H1 (cell line): ENCODE measurements around the gene C14orf119. TPM values are rescaled to one million over a fixed set of nuclear protein-coding genes. Genes with fewer than 3 reads are reported as not detected.

ENCODE experiments used
- CTCF ChIA-PET: fragments of 300-600 bp; sonication (Branson Sonifier 250); formaldehyde crosslinking; loops from one replicate; lab custom pipeline; 2021; ENCODE audit not compliant: partially characterized antibody; lab: Charles Lee
- POLR2A ChIA-PET: fragments of 300-600 bp; sonication (Branson Sonifier 250); formaldehyde crosslinking; loops from one replicate; lab custom pipeline; 2021; ENCODE audit warnings: inconsistent platforms; ENCODE audit not compliant: partially characterized antibody; lab: Charles Lee
- DNase-seq, 2 experiments: peaks; one replicate each; pipeline versions ENCODE4 v3.0.0 to v3.0.0-alpha.2; 2010 to 2022; ENCODE audit warnings: low spot score in 2 of 2, low read depth in 1 of 2, mixed read lengths in 1 of 2
- FAIRE-seq: peaks from 2 replicates; lab custom pipeline; 2011; peaks lifted over from hg19 to GRCh38; lab: Jason Lieb, UNC
- H2AFZ ChIP-seq: 2 replicates; pipeline ENCODE4 v1.8.1; 2012; ENCODE audit warnings: low read length, inconsistent platforms
- H2AK5ac ChIP-seq: 2 replicates; pipeline ENCODE4 v1.6.1; 2013; ENCODE audit warnings: low read depth, low read length
- H2BK120ac ChIP-seq: replicated peaks from 2 replicates; pipeline ENCODE3; 2013; ENCODE audit warnings: low read depth, low read length, inconsistent platforms
- H2BK12ac ChIP-seq: 2 replicates; pipeline ENCODE4 v1.6.1; 2013; ENCODE audit warnings: low read depth, low read length
- H2BK15ac ChIP-seq: 2 replicates; pipeline ENCODE4 v1.6.1; 2013; ENCODE audit warnings: low read length
- H2BK20ac ChIP-seq: 2 replicates; pipeline ENCODE4 v1.6.1; 2013; ENCODE audit warnings: low read length
- H2BK5ac ChIP-seq: 2 replicates; pipeline ENCODE4 v1.6.1; 2013; ENCODE audit warnings: low read depth, low read length
- H3K14ac ChIP-seq: 2 replicates; pipeline ENCODE4 v1.6.1; 2013; ENCODE audit warnings: inconsistent platforms; ENCODE audit not compliant: insufficient read length
- H3K18ac ChIP-seq: 2 replicates; pipeline ENCODE4 v1.6.1; 2013; ENCODE audit warnings: low read length; ENCODE audit errors: extremely low read depth
- H3K23ac ChIP-seq: 2 replicates; pipeline ENCODE4 v1.6.1; 2013; ENCODE audit warnings: inconsistent platforms; ENCODE audit not compliant: insufficient read length
- H3K23me2 ChIP-seq: 2 replicates; pipeline ENCODE4 v1.6.1; 2013; ENCODE audit warnings: low read depth, low read length
- H3K27ac ChIP-seq: 2 replicates; pipeline ENCODE4 v1.6.1; 2011; ENCODE audit warnings: low read depth, low read length, inconsistent platforms
- H3K27me3 ChIP-seq, 4 experiments: replicated peaks in 1 of 4; 1 replicate in 1 of 4; 2 replicates in 3 of 4; pipeline versions ENCODE4 v1.6.1 to v1.8.1; 2011 to 2013; ENCODE audit warnings: low read length in 3 of 4, mild to moderate bottlenecking in 3 of 4, inconsistent platforms in 2 of 4, mixed read lengths in 2 of 4, moderate library complexity in 1 of 4; ENCODE audit not compliant: control insufficient read depth in 3 of 4, insufficient read depth in 3 of 4; ENCODE audit errors: extremely low read depth in 1 of 4
- H3K36me3 ChIP-seq, 4 experiments: 2 replicates each; pipeline versions ENCODE4 v1.6.1 to v1.8.1; 2011 to 2013; ENCODE audit warnings: mild to moderate bottlenecking in 4 of 4, low read length in 3 of 4, moderate library complexity in 2 of 4, control low read depth in 1 of 4, inconsistent platforms in 1 of 4; ENCODE audit not compliant: insufficient read depth in 4 of 4, control insufficient read depth in 2 of 4
- H3K4ac ChIP-seq: replicated peaks from 2 replicates; pipeline ENCODE3; 2013; ENCODE audit warnings: low read length, low read depth, mixed read lengths, inconsistent platforms; ENCODE audit not compliant: insufficient read length
- H3K4me1 ChIP-seq, 4 experiments: replicated peaks in 1 of 4; 1 replicate in 1 of 4; 2 replicates in 3 of 4; pipeline versions ENCODE4 v1.6.1 to v1.8.1; 2011 to 2013; ENCODE audit warnings: low read length in 3 of 4, inconsistent platforms in 2 of 4, mixed read lengths in 1 of 4; ENCODE audit not compliant: insufficient read depth in 4 of 4, control insufficient read depth in 3 of 4
- H3K4me2 ChIP-seq, 2 experiments: 2 replicates each; pipeline versions ENCODE4 v1.6.1 to v1.8.1; 2011 to 2013; ENCODE audit warnings: low read depth in 2 of 2, low read length in 2 of 2, control low read depth in 1 of 2, inconsistent platforms in 1 of 2, mild to moderate bottlenecking in 1 of 2; ENCODE audit not compliant: insufficient read depth in 1 of 2
- H3K4me3 ChIP-seq, 4 experiments: fragments of 200-600, 300-600 bp in 1 of 4; sonication (generic), shearing (Covaris generic), sonication (Bioruptor Twin) in 1 of 4; 2 replicates each; pipeline versions ENCODE4 v1.5.1 to v1.8.1; 2011 to 2016; ENCODE audit warnings: low read length in 4 of 4, low read depth in 3 of 4, control low read depth in 2 of 4, inconsistent platforms in 2 of 4, mild to moderate bottlenecking in 2 of 4, mixed read lengths in 1 of 4, moderate library complexity in 1 of 4; ENCODE audit not compliant: insufficient read depth in 2 of 4; ENCODE audit errors: extremely low read depth in 1 of 4
- H3K56ac ChIP-seq: replicated peaks from 2 replicates; pipeline ENCODE3; 2013; ENCODE audit warnings: low read depth, mild to moderate bottlenecking, mixed read lengths, low read length, inconsistent platforms; ENCODE audit not compliant: insufficient read length
- H3K79me1 ChIP-seq: 2 replicates; pipeline ENCODE4 v1.6.1; 2013; ENCODE audit warnings: low read depth, low read length, control low read depth
- H3K79me2 ChIP-seq, 2 experiments: 2 replicates each; pipeline versions ENCODE4 v1.6.1 to v1.8.1; 2012 to 2013; ENCODE audit warnings: low read length in 2 of 2, mild to moderate bottlenecking in 2 of 2, inconsistent platforms in 1 of 2; ENCODE audit not compliant: insufficient read depth in 2 of 2, control insufficient read depth in 1 of 2
- H3K9ac ChIP-seq, 4 experiments: replicated peaks in 1 of 4; 1 replicate in 1 of 4; 2 replicates in 3 of 4; pipeline versions ENCODE4 v1.6.1 to v1.8.1; 2011 to 2013; ENCODE audit warnings: low read depth in 3 of 4, low read length in 3 of 4, control low read depth in 2 of 4, mild to moderate bottlenecking in 2 of 4, moderate library complexity in 2 of 4, inconsistent platforms in 1 of 4; ENCODE audit errors: extremely low read depth in 1 of 4
- H3K9me3 ChIP-seq, 2 experiments: 2 replicates each; pipeline versions ENCODE4 v1.6.1 to v1.8.1; 2012 to 2013; ENCODE audit warnings: mild to moderate bottlenecking in 2 of 2, moderate library complexity in 2 of 2, control low read depth in 1 of 2, inconsistent platforms in 1 of 2, low read depth in 1 of 2, low read length in 1 of 2, mixed read lengths in 1 of 2; ENCODE audit not compliant: insufficient read depth in 2 of 2
- H4K20me1 ChIP-seq, 2 experiments: replicated peaks in 1 of 2; 2 replicates each; pipeline versions ENCODE3 to v1.8.1; 2011 to 2013; ENCODE audit warnings: inconsistent platforms in 2 of 2, low read length in 2 of 2, mild to moderate bottlenecking in 1 of 2; ENCODE audit not compliant: insufficient read depth in 2 of 2, control insufficient read depth in 1 of 2
- H4K5ac ChIP-seq: 2 replicates; pipeline ENCODE4 v1.6.1; 2013; ENCODE audit warnings: low read length, low read depth, mixed read lengths, inconsistent platforms; ENCODE audit not compliant: insufficient read length
- H4K8ac ChIP-seq: 2 replicates; pipeline ENCODE4 v1.8.0; 2013; ENCODE audit warnings: mild to moderate bottlenecking, moderate library complexity, low read length, inconsistent platforms; ENCODE audit not compliant: insufficient read depth; ENCODE audit errors: extremely low read depth
- H4K91ac ChIP-seq: replicated peaks from 2 replicates; pipeline ENCODE3; 2013; ENCODE audit warnings: low read length, mixed read lengths, inconsistent platforms; ENCODE audit not compliant: insufficient read length
- CBX5 ChIP-seq: fragments of 300-800, 300-1000 bp; sonication (generic); IDR thresholded peaks from 2 replicates; pipeline ENCODE4 v1.7.1; 2016; ENCODE audit warnings: antibody characterized with exemption, low read length, low read depth
- polyA plus RNA-seq, 7 experiments: library from polyadenylated mRNA; depleted of rRNA in 3 of 7; stranded (reverse) in 5 of 7; unstranded in 2 of 7; fragments of >200 nt in 5 of 7; fragments of 200-250 nt in 2 of 7; gene quantifications; 1 replicate in 5 of 7; 2 replicates in 1 of 7; 4 replicates in 1 of 7; pipeline versions ENCODE4 v1.2.1 to v1.2.3, GENCODE V29; 2011 to 2013; ENCODE audit warnings: missing spikeins in 2 of 7, mixed read lengths in 2 of 7
- total RNA-seq: library from RNA; stranded (reverse); fragmentation: NEBNext Ultra II Directional; extraction: Animal tissue kit (Norgen Biotek cat#: 25700); gene quantifications from 2 replicates; pipeline ENCODE4 v1.2.1, GENCODE V29; 2021

C14orf119 gene
- total and polyA plus RNA-seq, 2 of the 8 experiments (the other 6 are each of a cell fraction or from before 2014, with no cell fraction given) = 78.1 to 94.0 TPM

- Histone ChIP-seq H3K14ac (no peak overlapping the region), H2AK5ac (no peak overlapping the region), H3K4me1 (peaks cover 3 to 6% (median 6%) of the 10 kb centered on the region in 4 experiments; a peak in 6 of 7 replicates)
- no peak for TF ChIP-seq CBX5
- TF ChIP-seq, all 59 proteins: peak for 0
- DNase-seq (no peak), FAIRE-seq (no peak)
- Histone ChIP-seq H3K27me3 (no peaks in the 10 kb centered on the region), H2BK20ac (no peak overlapping the region), H2BK5ac (no peak overlapping the region), H3K4me2 (no peak overlapping the region), H3K9me3 (no peaks in the 10 kb centered on the region), H2BK12ac (no peak overlapping the region), H3K36me3 (peaks cover 0 to 21% (median 8%) of the 10 kb centered on the region in 4 experiments; a peak in 6 of 8 replicates), H3K4me3 (no peak overlapping the region), H3K9ac (no peak overlapping the region), H2BK15ac (no peak overlapping the region), H4K5ac (no peak overlapping the region), H2AFZ (no peak overlapping the region), H4K20me1 (peaks cover 2 to 4% of the 10 kb centered on the region in 2 experiments), H3K23me2 (peaks cover 3% of the 10 kb centered on the region; the same call in 1 of the 2 replicates), H3K56ac (no peak overlapping the region), H2BK120ac (no peak overlapping the region), H4K91ac (no peak overlapping the region), H3K4ac (no peak overlapping the region), H3K79me2 (no peaks in the 10 kb centered on the region), H3K79me1 (no peaks in the 10 kb centered on the region; the same call in none of the 2 replicates), H4K8ac (no peak overlapping the region), H3K23ac (no peak overlapping the region), H3K18ac (no peak overlapping the region), H3K27ac (no peak overlapping the region)
- POLR2A ChIA-PET = interaction anchor here (0.6 to 1.8 kb wide), 5 partner anchors 12 to 73 kb away, joined by 3 to 4 read pairs (median 3); no protein-coding TSS in a partner anchor
- CTCF ChIA-PET = interaction anchor here (1.1 to 1.8 kb wide), 3 partner anchors 19 to 37 kb away, joined by 3 to 7 read pairs (median 3); no protein-coding TSS in a partner anchor
Observed at GRCh38 chr14:23149745-23150144, 54.4 kb downstream of the C14orf119 start.

Other genes starting within 250 kb of the C14orf119 start
- 15.6 and 15.7 TPM in 2 replicates for gene LRP10, start 223.8 kb upstream of the C14orf119 start, total RNA-seq
- gene LRP10, start 223.8 kb upstream of the C14orf119 start, polyA plus RNA-seq (2011; rRNA removed) = 12.4 and 22.8 TPM in 2 replicates
- gene REM2, start 212.3 kb upstream of the C14orf119 start, total RNA-seq = 1.1 and 1.3 TPM in 2 replicates
- 0.78 and 1.00 TPM in 2 replicates for gene REM2, start 212.3 kb upstream of the C14orf119 start, polyA plus RNA-seq (2011; rRNA removed)
- gene RBM23, start 176.4 kb upstream of the C14orf119 start, total RNA-seq = 43.1 and 43.3 TPM in 2 replicates
- gene RBM23, start 176.4 kb upstream of the C14orf119 start, polyA plus RNA-seq (2011; rRNA removed) = 41.2 and 68.9 TPM in 2 replicates
- 159 and 171 TPM in 2 replicates for gene PRMT5, start 166.1 kb upstream of the C14orf119 start, total RNA-seq
- gene PRMT5, start 166.1 kb upstream of the C14orf119 start, polyA plus RNA-seq (2011; rRNA removed) = 329 and 402 TPM in 2 replicates
- 46.1 and 47.7 TPM in 2 replicates for gene HAUS4, start 138.4 kb upstream of the C14orf119 start, total RNA-seq
- gene HAUS4, start 138.4 kb upstream of the C14orf119 start, polyA plus RNA-seq (2011; rRNA removed) = 35.6 and 46.0 TPM in 2 replicates
- gene AJUBA, start 113.0 kb upstream of the C14orf119 start, total RNA-seq = 46.0 TPM in 2 replicates
- gene AJUBA, start 113.0 kb upstream of the C14orf119 start, polyA plus RNA-seq (2011; rRNA removed) = 33.1 and 38.8 TPM in 2 replicates
- 7.4 and 7.8 TPM in 2 replicates for gene C14orf93, start 85.4 kb upstream of the C14orf119 start, total RNA-seq
- 8.2 and 9.7 TPM in 2 replicates for gene C14orf93, start 85.4 kb upstream of the C14orf119 start, polyA plus RNA-seq (2011; rRNA removed)
- gene PSMB5, start 60.6 kb upstream of the C14orf119 start, total RNA-seq = 246 and 254 TPM in 2 replicates
- gene PSMB5, start 60.6 kb upstream of the C14orf119 start, polyA plus RNA-seq (2011; rRNA removed) = 402 and 510 TPM in 2 replicates
- gene PSMB11, start 53.3 kb upstream of the C14orf119 start, total RNA-seq = not detected in 2 replicates
- gene PSMB11, start 53.3 kb upstream of the C14orf119 start, polyA plus RNA-seq (2011; rRNA removed) = not detected in 2 replicates
- 18.1 TPM in 2 replicates for gene CDH24, start 38.0 kb upstream of the C14orf119 start, total RNA-seq
- 27.6 and 41.8 TPM in 2 replicates for gene CDH24, start 38.0 kb upstream of the C14orf119 start, polyA plus RNA-seq (2011; rRNA removed)
- gene ACIN1, start 369 bp upstream of the C14orf119 start, total RNA-seq = 233 and 237 TPM in 2 replicates
- gene ACIN1, start 369 bp upstream of the C14orf119 start, polyA plus RNA-seq (2011; rRNA removed) = 132 and 153 TPM in 2 replicates
- not detected in 2 replicates for gene CIROP, start 9.5 kb downstream of the C14orf119 start, total RNA-seq
- 0.03 and 0.06 TPM in 2 replicates for gene CIROP, start 9.5 kb downstream of the C14orf119 start, polyA plus RNA-seq (2011; rRNA removed)
- gene CEBPE, start 23.8 kb downstream of the C14orf119 start, total RNA-seq = not detected in 2 replicates
- 0.05 and 0.06 TPM in 2 replicates for gene CEBPE, start 23.8 kb downstream of the C14orf119 start, polyA plus RNA-seq (2011; rRNA removed)
- gene SLC7A8, start 88.2 kb downstream of the C14orf119 start, total RNA-seq = 204 and 209 TPM in 2 replicates
- gene SLC7A8, start 88.2 kb downstream of the C14orf119 start, polyA plus RNA-seq (2011; rRNA removed) = 181 and 182 TPM in 2 replicates
- 1.2 TPM in 1 of 2 replicates, not detected in the other for gene RNF212B, start 142.4 kb downstream of the C14orf119 start, total RNA-seq
- 0.36 and 0.95 TPM in 2 replicates for gene RNF212B, start 142.4 kb downstream of the C14orf119 start, polyA plus RNA-seq (2011; rRNA removed)
- 9.1 and 9.7 TPM in 2 replicates for gene HOMEZ, start 190.6 kb downstream of the C14orf119 start, total RNA-seq
- gene HOMEZ, start 190.6 kb downstream of the C14orf119 start, polyA plus RNA-seq (2011; rRNA removed) = 12.3 and 15.9 TPM in 2 replicates
- gene PPP1R3E, start 207.4 kb downstream of the C14orf119 start, total RNA-seq = 3.7 and 4.4 TPM in 2 replicates
- gene PPP1R3E, start 207.4 kb downstream of the C14orf119 start, polyA plus RNA-seq (2011; rRNA removed) = 3.5 and 4.7 TPM in 2 replicates
- gene BCL2L2, start 211.3 kb downstream of the C14orf119 start, total RNA-seq = 13.3 and 13.8 TPM in 2 replicates
- gene BCL2L2, start 211.3 kb downstream of the C14orf119 start, polyA plus RNA-seq (2011; rRNA removed) = 9.3 and 10.5 TPM in 2 replicates
- gene PABPN1, start 226.0 kb downstream of the C14orf119 start, total RNA-seq = 300 and 312 TPM in 2 replicates
- 229 and 331 TPM in 2 replicates for gene PABPN1, start 226.0 kb downstream of the C14orf119 start, polyA plus RNA-seq (2011; rRNA removed)